Measurements from ENCODE around the gene RPS16. TPM values are rescaled to one million over a fixed set of nuclear protein-coding genes. Genes with fewer than 3 reads are reported as not detected.

RPS16 gene
- total and polyA plus RNA-seq, 9 of the 15 experiments (the other 6 are each of a cell fraction or from before 2014, with no cell fraction given): 82.6 to 3,671 (median 2,204) TPM

GRCh38 chr19:39412867-39413271 is 22.9 kb downstream of the RPS16 start (continued):
- no peak for TF ChIP-seq NEUROD1 (IDR thresholded peaks at IDR 0.05; ENCODE audit: borderline replicate concordance, low read depth, low read length, partially characterized antibody)
- no peak for TF ChIP-seq ZNF347 (CRISPR knock-in tag; IDR thresholded peaks at IDR 0.05; ENCODE audit: low read depth)
- TF ChIP-seq SMARCA5 (IDR thresholded peaks at IDR 0.05): 0 out of 2 replicates have a peak, but pooled peaks have one; percentile 28
- no peak; the same call in 1 of the 2 replicates for TF ChIP-seq E2F5 (CRISPR knock-in tag; IDR thresholded peaks at IDR 0.05)
- TF ChIP-seq SIN3B (IDR thresholded peaks at IDR 0.05; ENCODE audit: low read depth): peak; percentile 6; the same call in 1 of the 2 replicates
- peak; percentile 29; the same call in 1 of the 2 replicates for TF ChIP-seq PHF8 (IDR thresholded peaks at IDR 0.05; ENCODE audit: borderline replicate concordance, low read length)
- TF ChIP-seq ZNF282 (CRISPR knock-in tag; IDR thresholded peaks at IDR 0.05): 0 out of 2 replicates have a peak, but pooled peaks have one; percentile 39
- no peak for TF ChIP-seq CREB3L1 (IDR thresholded peaks at IDR 0.05; ENCODE audit: borderline replicate concordance, low read depth)
- 0 out of 4 replicates have a peak, but pooled peaks of 1 of the 2 experiments have one; percentile 6 for TF ChIP-seq HDAC1 (IDR thresholded peaks at IDR 0.05)
- TF ChIP-seq SAP30 (IDR thresholded peaks at IDR 0.05; ENCODE audit: borderline replicate concordance, insufficient read depth, low read depth, low read length, poor library complexity, severe bottlenecking): peak; percentile 20
- no peak for TF ChIP-seq RUNX1 (IDR thresholded peaks at IDR 0.05; ENCODE audit: low read depth)
- 0 out of 2 replicates have a peak, but pooled peaks have one; percentile 10 for TF ChIP-seq ZBTB2 (IDR thresholded peaks at IDR 0.05)
- no peak for TF ChIP-seq MCM7 (IDR thresholded peaks at IDR 0.05)
- no peak for TF ChIP-seq THAP12 (CRISPR knock-in tag; IDR thresholded peaks at IDR 0.05)
- peak; percentile 6 for TF ChIP-seq BRD9 (IDR thresholded peaks at IDR 0.05; ENCODE audit: low read depth, partially characterized antibody)
- TF ChIP-seq ZNF174 (CRISPR knock-in tag; IDR thresholded peaks at IDR 0.05): no peak
- TF ChIP-seq XRCC5 (IDR thresholded peaks at IDR 0.05; ENCODE audit: low read depth, low read length): 0 out of 2 replicates have a peak, but pooled peaks have one; percentile 5
- TF ChIP-seq ARID1B (IDR thresholded peaks at IDR 0.05): 0 out of 2 replicates have a peak, but pooled peaks have one; percentile 6
- 0 out of 2 replicates have a peak, but pooled peaks have one; percentile 45 for TF ChIP-seq ZNF165 (CRISPR knock-in tag; IDR thresholded peaks at IDR 0.05; ENCODE audit: borderline replicate concordance)
- TF ChIP-seq ELF1 (tag; IDR thresholded peaks at IDR 0.05): no peak
- TF ChIP-seq MAX (CRISPR knock-in tag; IDR thresholded peaks at IDR 0.05): peak; percentile 24; the same call in 1 of the 2 replicates
- no peak for TF ChIP-seq CBX3 (IDR thresholded peaks at IDR 0.05; ENCODE audit: borderline replicate concordance in 1 of 2, low read length in 2 of 2)

Data from K562 (cell line).